Measurements from ENCODE around the gene HOXB4. TPM values are rescaled to one million over a fixed set of nuclear protein-coding genes. Genes with fewer than 3 reads are reported as not detected.

The HOXB4 gene
- total RNA-seq, 2 experiments from 2014 or later, result 6.2 to 7.0 TPM

GRCh38 chr17:48528153-48528935 lies 49.8 kb downstream of the HOXB4 start:
- no peak for DNase-seq
- no peak overlapping the region for H3K27ac Mint-ChIP-seq
- H3K4me3 Mint-ChIP-seq, result no peak overlapping the region
- H3K4me1 Mint-ChIP-seq, result no peaks in the 10 kb centered on the region
- H3K9me3 Mint-ChIP-seq, result no peaks in the 10 kb centered on the region
- CTCF ChIA-PET, result interaction anchor here (0.6 kb wide), 1 partner anchor 480 kb away, joined by 3 read pairs; no protein-coding TSS in a partner anchor
- H3K36me3 Mint-ChIP-seq (ENCODE audit: low read depth), result no peaks in the 10 kb centered on the region
- peaks cover 48% of the 10 kb centered on the region for H3K27me3 Mint-ChIP-seq
- POLR2A ChIA-PET, result no interaction called here

GRCh38 chr17:48527547-48527932 lies 50.6 kb downstream of the HOXB4 start:
- CTCF ChIA-PET, result no interaction called here
- Mint-ChIP-seq H3K27me3 (peaks cover 50% of the 10 kb centered on the region), H3K4me3 (no peak overlapping the region), H3K9me3 (no peaks in the 10 kb centered on the region), H3K27ac (no peak overlapping the region), H3K36me3 (ENCODE audit: low read depth) (no peaks in the 10 kb centered on the region), H3K4me1 (no peaks in the 10 kb centered on the region)
- DNase-seq, result no peak
- POLR2A ChIA-PET, result no interaction called here

GRCh38 chr17:48526608-48527546 lies 51.3 kb downstream of the HOXB4 start:
- POLR2A ChIA-PET, result no interaction called here
- peaks cover 54% of the 10 kb centered on the region for H3K27me3 Mint-ChIP-seq
- DNase-seq, result no peak

More at GRCh38 chr17:48526608-48527546, 51.3 kb downstream of the HOXB4 start:
- CTCF ChIA-PET, result interaction anchor here (1.9 kb wide), 1 partner anchor 14 kb away, joined by 5 read pairs; no protein-coding TSS in a partner anchor
- Mint-ChIP-seq H3K4me1 (no peaks in the 10 kb centered on the region), H3K36me3 (ENCODE audit: low read depth) (no peaks in the 10 kb centered on the region), H3K27ac (no peak overlapping the region), H3K9me3 (no peaks in the 10 kb centered on the region), H3K4me3 (no peak overlapping the region)

Other genes starting within 250 kb of the HOXB4 start
- gene SKAP1, start 148.1 kb downstream of the HOXB4 start, total RNA-seq, result 100 to 1,000 TPM; 132 to 133 TPM
- not detected for gene HOXB1, start 47.3 kb downstream of the HOXB4 start, total RNA-seq
- gene HOXB2, start 33.2 kb downstream of the HOXB4 start, total RNA-seq, result 10 to 100 TPM; 20.3 to 20.9 TPM
- 10 to 100 TPM; 10.8 to 12.1 TPM for gene HOXB3, start 11.9 kb upstream of the HOXB4 start, total RNA-seq
- under 1 TPM in 1 of 2 experiments, not detected in 1; 0.20 TPM for gene HOXB5, start 15.4 kb upstream of the HOXB4 start, total RNA-seq
- under 1 TPM; 0.60 to 0.68 TPM for gene HOXB6, start 26.6 kb upstream of the HOXB4 start, total RNA-seq
- gene HOXB7, start 32.7 kb upstream of the HOXB4 start, total RNA-seq, result 1 to 10 TPM; 1.6 to 1.7 TPM
- not detected for gene HOXB8, start 36.9 kb upstream of the HOXB4 start, total RNA-seq
- 1 to 10 TPM in 1 of 2 experiments, under 1 TPM in 1; 0.88 to 1.4 TPM for gene HOXB9, start 48.0 kb upstream of the HOXB4 start, total RNA-seq
- gene PRAC1, start 144.2 kb upstream of the HOXB4 start, total RNA-seq, result not detected
- not detected for gene PRAC2, start 144.8 kb upstream of the HOXB4 start, total RNA-seq
- not detected for gene HOXB13, start 150.4 kb upstream of the HOXB4 start, total RNA-seq
- not detected for gene TTLL6, start 238.9 kb upstream of the HOXB4 start, total RNA-seq

Data from activated CD4-positive, alpha-beta memory T cell treated with anti-CD3 and anti-CD28 coated beads, Interleukin-2, amount 10 ng/mL, durations not matched to agents 7 days and 5 days (primary cell).